ENCODE data around the gene SPAG16. TPM values are rescaled to one million over a fixed set of nuclear protein-coding genes. Genes with fewer than 3 reads are reported as not detected.

SPAG16 gene
- total and polyA plus RNA-seq, 5 donors = 19.9 to 28.7 (median 23.2) TPM

DNA sequence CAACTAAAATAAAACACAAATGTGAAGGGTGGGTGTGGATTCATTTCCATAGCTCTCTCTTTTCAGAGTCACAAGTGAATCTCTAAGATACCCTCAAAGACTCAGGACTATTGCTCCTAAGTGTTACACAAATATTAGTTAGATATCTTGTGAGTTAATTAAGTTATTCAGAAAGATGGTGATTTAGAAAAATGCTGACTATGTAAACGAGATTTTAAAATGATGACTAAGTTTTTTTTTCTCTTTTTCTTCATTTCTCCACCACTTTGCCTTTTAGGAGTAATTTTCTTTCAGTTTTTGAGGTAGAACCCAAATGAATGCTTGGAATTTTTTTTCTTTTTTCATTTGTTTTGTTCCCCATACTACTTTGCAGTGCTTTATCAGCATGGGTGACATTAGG is 479.7 kb downstream of the SPAG16 start:
- intact Hi-C loops (cut with DNase I) = no loop called here
- no peak overlapping the region for H3K27ac ChIP-seq (ENCODE audit: low read length)
- 46% methylated on average over 1 of the region's 1 CpG for WGBS
- DNase-seq = no peak
- no peak overlapping the region for H3K4me3 ChIP-seq (ENCODE audit: low read length)
- H3K27me3 ChIP-seq (ENCODE audit: control insufficient read depth, insufficient read depth) = no peaks in the 10 kb centered on the region
- no peaks in the 10 kb centered on the region for H3K4me1 ChIP-seq (ENCODE audit: control insufficient read depth, insufficient read depth, low read length)
- no peak for ATAC-seq
- no peaks in the 10 kb centered on the region for H3K9me3 ChIP-seq (ENCODE audit: control insufficient read depth, low read length)

DNA sequence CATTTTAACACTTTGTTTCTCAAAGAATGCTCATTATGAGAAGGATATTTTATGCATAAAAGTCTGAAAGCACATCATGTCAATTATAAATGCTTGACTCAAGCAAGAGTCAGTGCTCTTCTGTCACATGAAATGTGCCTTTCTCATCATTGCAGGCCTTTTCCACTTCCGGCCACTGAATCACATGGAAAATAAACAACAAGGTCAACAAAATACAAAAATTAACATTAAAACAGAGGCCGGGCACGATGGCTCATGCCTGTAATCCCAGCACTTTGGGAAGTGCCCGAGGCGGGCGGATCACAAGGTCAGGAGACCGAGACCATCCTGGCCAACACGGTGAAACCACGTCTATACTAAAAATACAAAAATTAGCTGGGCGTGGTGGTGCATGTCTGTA is 480.6 kb downstream of the SPAG16 start:
- 90% methylated on average over 10 of the region's 10 CpGs for WGBS
- no peak overlapping the region for H3K4me3 ChIP-seq (ENCODE audit: low read length)
- ATAC-seq = no peak
- H3K27ac ChIP-seq (ENCODE audit: low read length) = no peak overlapping the region
- no peak for DNase-seq
- no peaks in the 10 kb centered on the region for H3K4me1 ChIP-seq (ENCODE audit: control insufficient read depth, insufficient read depth, low read length)
- H3K27me3 ChIP-seq (ENCODE audit: control insufficient read depth, insufficient read depth) = no peaks in the 10 kb centered on the region
- no peaks in the 10 kb centered on the region for H3K9me3 ChIP-seq (ENCODE audit: control insufficient read depth, low read length)
- intact Hi-C loops (cut with DNase I) = no loop called here

DNA sequence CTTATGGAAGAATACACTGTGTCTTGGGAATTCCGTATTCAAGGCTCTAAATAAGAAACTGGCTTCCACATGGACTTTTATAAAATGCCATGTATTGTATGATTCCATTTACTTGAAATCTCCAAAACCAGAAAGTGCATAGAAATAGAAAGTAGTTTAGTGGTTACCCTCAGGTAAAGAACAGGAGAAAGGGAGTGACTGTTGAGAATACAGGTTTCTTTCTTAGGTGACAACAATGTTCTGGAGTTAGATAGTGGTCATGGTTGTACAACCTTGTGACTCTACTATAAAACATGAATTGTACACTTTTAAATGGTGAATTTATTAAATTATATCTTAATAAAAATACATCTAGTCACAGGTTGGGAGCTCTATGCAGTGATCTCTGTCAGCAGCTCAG is 481.8 kb downstream of the SPAG16 start:
- DNase-seq = no peak
- Histone ChIP-seq H3K27me3 (ENCODE audit: control insufficient read depth, insufficient read depth) (no peaks in the 10 kb centered on the region), H3K4me3 (ENCODE audit: low read length) (no peak overlapping the region), H3K4me1 (ENCODE audit: control insufficient read depth, insufficient read depth, low read length) (no peaks in the 10 kb centered on the region), H3K9me3 (ENCODE audit: control insufficient read depth, low read length) (no peaks in the 10 kb centered on the region), H3K27ac (ENCODE audit: low read length) (no peak overlapping the region)
- intact Hi-C loops (cut with DNase I) = no loop called here
- 81% methylated on average over 1 of the region's 1 CpG for WGBS
- ATAC-seq = no peak

DNA sequence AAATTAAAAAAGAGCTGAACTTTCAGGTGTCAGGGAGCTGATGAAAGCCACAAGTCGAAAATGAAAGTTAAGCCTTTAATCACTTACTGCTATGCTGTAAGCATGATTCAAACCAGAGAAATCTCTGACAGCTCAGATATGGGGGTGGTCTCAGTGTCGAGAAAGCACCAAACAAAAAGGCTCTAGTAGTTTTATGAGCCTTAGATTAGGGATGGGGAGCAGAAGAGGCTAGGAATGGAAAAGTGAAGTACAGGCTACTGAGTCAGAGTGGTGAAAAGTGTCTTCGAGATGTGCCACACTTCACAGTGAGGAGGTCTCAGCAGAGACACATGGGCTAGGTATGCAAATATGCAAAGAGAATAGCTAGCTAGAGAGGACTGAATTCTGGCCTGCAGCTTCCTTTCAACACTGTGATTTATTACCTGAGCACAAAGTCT is 482.2 kb downstream of the SPAG16 start:
- Histone ChIP-seq H3K4me3 (ENCODE audit: low read length) (no peak overlapping the region), H3K4me1 (ENCODE audit: control insufficient read depth, insufficient read depth, low read length) (no peaks in the 10 kb centered on the region), H3K27me3 (ENCODE audit: control insufficient read depth, insufficient read depth) (no peaks in the 10 kb centered on the region), H3K27ac (ENCODE audit: low read length) (no peak overlapping the region), H3K9me3 (ENCODE audit: control insufficient read depth, low read length) (no peaks in the 10 kb centered on the region)
- no peak for ATAC-seq
- WGBS = 11% methylated on average over 3 of the region's 3 CpGs
- DNase-seq = no peak
- intact Hi-C loops (cut with DNase I) = no loop called here

DNA sequence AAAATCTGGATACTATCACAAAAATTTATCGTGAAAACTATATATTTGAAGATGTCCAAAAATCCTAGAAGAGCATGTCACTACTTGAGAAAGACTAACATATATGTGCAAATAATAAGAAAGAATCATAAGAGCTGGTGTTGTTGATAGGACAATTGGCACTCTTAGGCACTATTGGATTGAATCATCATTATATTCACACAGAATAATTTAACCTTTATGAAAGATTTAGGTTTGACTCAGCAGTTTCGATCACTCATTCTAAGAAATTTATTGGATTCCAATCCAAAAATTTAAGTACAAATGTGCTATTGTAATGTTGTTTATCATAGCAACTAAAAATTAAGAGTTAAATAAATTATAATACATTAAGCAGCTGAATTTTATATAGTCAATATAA is 503.6 kb downstream of the SPAG16 start:
- WGBS = 85% methylated on average over 2 of the region's 2 CpGs
- no peaks in the 10 kb centered on the region for H3K9me3 ChIP-seq (ENCODE audit: control insufficient read depth, low read length)
- H3K4me3 ChIP-seq (ENCODE audit: low read length) = no peak overlapping the region
- ATAC-seq (no peak), DNase-seq (no peak)
- no peak overlapping the region for H3K27ac ChIP-seq (ENCODE audit: low read length)
- H3K4me1 ChIP-seq (ENCODE audit: control insufficient read depth, insufficient read depth, low read length) = no peaks in the 10 kb centered on the region
- intact Hi-C loops (cut with DNase I) = no loop called here
- no peaks in the 10 kb centered on the region for H3K27me3 ChIP-seq (ENCODE audit: control insufficient read depth, insufficient read depth)

DNA sequence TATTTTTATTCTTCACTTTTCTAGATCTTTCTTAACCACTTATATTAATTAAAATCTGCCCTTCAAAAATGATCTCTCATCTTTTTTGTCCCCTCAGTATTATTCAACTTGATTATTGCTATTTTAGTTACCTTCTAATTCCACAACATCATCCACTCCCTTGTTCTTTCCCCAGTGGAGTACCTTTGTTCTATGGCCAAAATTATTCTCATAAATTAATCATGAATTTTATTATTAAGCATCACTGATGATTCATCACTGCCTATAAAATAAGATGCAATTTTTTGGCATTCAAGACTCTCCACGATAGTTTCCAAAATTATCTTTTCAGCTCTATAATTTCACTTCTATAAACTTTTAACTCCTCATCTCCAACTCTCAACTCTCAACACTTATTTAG is 505.7 kb downstream of the SPAG16 start:
- intact Hi-C loops (cut with DNase I) = no loop called here
- Histone ChIP-seq H3K27me3 (ENCODE audit: control insufficient read depth, insufficient read depth) (no peaks in the 10 kb centered on the region), H3K9me3 (ENCODE audit: control insufficient read depth, low read length) (no peaks in the 10 kb centered on the region), H3K4me3 (ENCODE audit: low read length) (no peak overlapping the region), H3K4me1 (ENCODE audit: control insufficient read depth, insufficient read depth, low read length) (no peaks in the 10 kb centered on the region), H3K27ac (ENCODE audit: low read length) (no peak overlapping the region)
- ATAC-seq (no peak), DNase-seq (no peak)
- 61% methylated on average over 1 of the region's 1 CpG for WGBS

DNA sequence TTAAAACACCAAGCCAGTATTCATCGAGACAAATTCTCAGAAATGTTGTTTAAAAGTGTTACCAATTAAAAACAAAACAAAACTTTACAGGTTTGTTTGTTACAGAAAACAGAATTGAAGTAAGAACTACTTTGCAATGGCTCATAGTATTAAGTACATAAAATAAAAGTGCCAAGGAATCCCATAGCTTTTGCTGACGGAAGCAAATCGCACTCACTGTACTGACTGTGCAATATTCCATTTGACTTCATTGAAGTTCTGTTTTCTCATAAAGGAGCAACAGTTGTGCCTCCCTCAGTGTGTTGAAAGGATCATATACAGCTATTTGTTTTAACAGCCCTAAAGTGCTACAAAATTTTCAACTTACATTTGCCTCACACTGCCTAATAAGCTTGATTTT is 507.8 kb downstream of the SPAG16 start:
- H3K9me3 ChIP-seq (ENCODE audit: control insufficient read depth, low read length) = no peaks in the 10 kb centered on the region
- no peak overlapping the region for H3K27ac ChIP-seq (ENCODE audit: low read length)
- H3K27me3 ChIP-seq (ENCODE audit: control insufficient read depth, insufficient read depth) = no peaks in the 10 kb centered on the region
- intact Hi-C loops (cut with DNase I) = no loop called here
- DNase-seq (no peak), ATAC-seq (no peak)
- H3K4me3 ChIP-seq (ENCODE audit: low read length) = no peak overlapping the region
- no peaks in the 10 kb centered on the region for H3K4me1 ChIP-seq (ENCODE audit: control insufficient read depth, insufficient read depth, low read length)
- 94% methylated on average over 3 of the region's 3 CpGs for WGBS

DNA sequence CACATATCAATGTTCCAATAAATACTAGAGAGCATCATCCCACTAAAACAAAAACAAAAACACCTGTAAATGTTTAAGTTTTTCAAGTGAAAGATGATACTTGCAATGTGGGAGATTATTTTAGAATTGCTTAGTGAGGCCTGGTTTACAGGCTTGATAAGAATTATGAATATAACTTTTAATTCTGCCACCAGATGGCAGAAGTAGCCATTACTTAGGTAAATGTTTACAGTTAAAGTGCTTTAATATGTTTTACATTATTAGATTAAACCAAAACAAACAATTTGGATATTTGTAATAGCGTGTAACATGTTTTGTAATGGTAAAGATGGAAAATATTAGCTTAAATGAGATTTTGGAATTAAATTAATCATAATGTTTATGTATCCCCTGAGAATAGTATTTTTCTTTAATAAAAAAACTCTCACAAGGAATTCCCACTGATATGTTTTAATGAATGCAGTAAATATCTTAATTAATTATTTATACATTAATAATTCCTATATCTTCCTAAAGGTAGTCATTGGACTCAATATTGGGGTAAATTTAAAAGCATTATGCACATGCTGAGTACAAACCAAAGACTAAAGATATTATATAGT is 522.0 kb downstream of the SPAG16 start:
- H3K27ac ChIP-seq (ENCODE audit: low read length) = no peak overlapping the region
- ATAC-seq (no peak), DNase-seq (no peak)
- 30% methylated on average over 1 of the region's 1 CpG for WGBS
- H3K27me3 ChIP-seq (ENCODE audit: control insufficient read depth, insufficient read depth) = no peaks in the 10 kb centered on the region
- no peaks in the 10 kb centered on the region for H3K4me1 ChIP-seq (ENCODE audit: control insufficient read depth, insufficient read depth, low read length)
- no peak overlapping the region for H3K4me3 ChIP-seq (ENCODE audit: low read length)
- intact Hi-C loops (cut with DNase I) = loop anchor here in 1 of 4 donors (5.0 kb wide), 1 partner anchor 1196 kb away; no protein-coding TSS in a partner anchor
- no peaks in the 10 kb centered on the region for H3K9me3 ChIP-seq (ENCODE audit: control insufficient read depth, low read length)

DNA sequence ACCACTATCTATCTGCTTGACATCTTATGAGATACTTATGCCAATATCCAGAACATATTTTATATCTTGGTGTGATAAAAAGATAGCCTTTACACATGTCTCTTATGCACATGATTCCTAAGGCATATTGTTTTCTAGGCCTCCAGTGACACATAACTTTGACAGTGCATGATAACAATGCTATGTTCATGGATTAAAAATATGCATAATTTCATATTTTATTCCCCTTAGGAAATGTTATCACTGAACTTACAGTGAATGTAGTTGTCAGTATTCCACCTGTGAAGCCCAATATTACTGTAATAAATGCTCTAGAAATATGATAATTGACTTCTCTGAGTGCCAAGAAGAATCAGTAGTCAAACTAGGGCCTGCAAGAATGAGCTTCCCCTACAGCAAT is 532.3 kb downstream of the SPAG16 start:
- Histone ChIP-seq H3K27ac (ENCODE audit: low read length) (no peak overlapping the region), H3K4me1 (ENCODE audit: control insufficient read depth, insufficient read depth, low read length) (no peaks in the 10 kb centered on the region), H3K9me3 (ENCODE audit: control insufficient read depth, low read length) (no peaks in the 10 kb centered on the region), H3K27me3 (ENCODE audit: control insufficient read depth, insufficient read depth) (no peaks in the 10 kb centered on the region), H3K4me3 (ENCODE audit: low read length) (no peak overlapping the region)
- ATAC-seq (no peak), DNase-seq (no peak)
- intact Hi-C loops (cut with DNase I) = no loop called here

DNA sequence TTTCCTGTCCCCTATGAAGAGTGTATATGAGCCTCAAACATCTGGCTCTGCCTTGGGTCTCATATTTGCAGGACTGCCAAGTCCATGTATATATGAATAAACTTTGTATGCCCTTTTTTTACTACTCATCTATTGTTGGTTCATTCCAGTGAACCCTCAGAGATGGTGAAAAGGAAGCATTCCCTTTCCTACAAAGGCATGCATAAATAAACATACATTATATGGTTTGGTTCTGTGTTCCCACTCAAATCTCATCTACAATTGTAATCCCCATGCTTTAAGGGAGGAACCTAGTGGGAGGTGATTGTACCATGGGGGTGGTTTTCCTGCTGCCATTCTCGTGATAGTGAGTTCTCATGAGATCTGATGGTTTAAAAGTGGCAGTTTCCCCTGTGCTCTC is 534.2 kb downstream of the SPAG16 start:
- no peak for ATAC-seq
- DNase-seq = no peak
- H3K9me3 ChIP-seq (ENCODE audit: control insufficient read depth, low read length) = no peaks in the 10 kb centered on the region
- intact Hi-C loops (cut with DNase I) = no loop called here
- no peak overlapping the region for H3K4me3 ChIP-seq (ENCODE audit: low read length)
- no peak overlapping the region for H3K27ac ChIP-seq (ENCODE audit: low read length)
- H3K4me1 ChIP-seq (ENCODE audit: control insufficient read depth, insufficient read depth, low read length) = no peaks in the 10 kb centered on the region
- H3K27me3 ChIP-seq (ENCODE audit: control insufficient read depth, insufficient read depth) = no peaks in the 10 kb centered on the region
- WGBS = 45% methylated on average over 1 of the region's 1 CpG

DNA sequence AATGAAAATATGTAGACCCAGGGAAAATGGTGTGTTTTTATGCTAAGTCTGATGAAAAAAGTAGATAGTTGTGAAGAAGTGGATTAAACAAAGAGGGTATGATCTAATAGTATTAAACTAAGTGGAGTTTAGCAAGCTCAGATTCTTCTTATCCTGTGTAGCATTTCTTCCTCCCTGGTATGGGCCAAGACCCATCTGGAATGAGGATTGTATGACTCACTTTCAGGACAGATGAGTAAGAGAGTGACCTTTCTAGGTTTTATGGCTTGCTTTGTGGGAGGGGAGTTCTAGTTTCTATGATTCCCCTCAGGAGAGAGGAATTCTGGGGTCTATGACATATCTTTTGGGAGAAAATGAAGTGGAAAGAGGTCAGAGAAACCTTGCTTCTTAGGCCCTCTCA is 550.1 kb downstream of the SPAG16 start:
- intact Hi-C loops (cut with DNase I) = no loop called here
- no peak for DNase-seq
- ATAC-seq = peak in 1 of 2 donors; percentile 83
- Histone ChIP-seq H3K9me3 (ENCODE audit: control insufficient read depth, low read length) (no peaks in the 10 kb centered on the region), H3K4me3 (ENCODE audit: low read length) (no peak overlapping the region), H3K27me3 (ENCODE audit: control insufficient read depth, insufficient read depth) (no peaks in the 10 kb centered on the region), H3K27ac (ENCODE audit: low read length) (no peak overlapping the region), H3K4me1 (ENCODE audit: control insufficient read depth, insufficient read depth, low read length) (no peaks in the 10 kb centered on the region)

DNA sequence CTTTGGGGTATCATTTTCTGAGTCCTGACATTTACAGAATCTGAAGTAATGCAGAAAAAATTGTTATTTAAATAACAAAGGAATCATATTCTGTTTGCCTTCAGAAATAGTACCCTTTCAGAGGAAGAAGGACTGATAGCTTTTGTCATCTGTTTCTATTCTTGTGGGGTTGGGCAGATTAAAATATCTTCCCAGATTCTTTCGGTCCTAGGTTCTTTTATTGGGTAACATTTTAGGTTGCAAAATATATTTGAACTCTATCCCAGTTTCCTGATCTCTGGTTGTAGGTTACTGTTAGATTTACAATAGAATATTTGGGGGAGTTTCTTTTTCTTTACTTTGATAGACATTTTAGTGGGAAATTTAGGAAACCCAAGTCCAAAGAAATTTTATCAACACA is 550.5 kb downstream of the SPAG16 start:
- Histone ChIP-seq H3K27me3 (ENCODE audit: control insufficient read depth, insufficient read depth) (no peaks in the 10 kb centered on the region), H3K4me1 (ENCODE audit: control insufficient read depth, insufficient read depth, low read length) (no peaks in the 10 kb centered on the region), H3K9me3 (ENCODE audit: control insufficient read depth, low read length) (no peaks in the 10 kb centered on the region), H3K4me3 (ENCODE audit: low read length) (no peak overlapping the region), H3K27ac (ENCODE audit: low read length) (no peak overlapping the region)
- intact Hi-C loops (cut with DNase I) = no loop called here
- ATAC-seq (peak in 1 of 2 donors; percentile 32), DNase-seq (no peak)
- 43% methylated on average over 1 of the region's 1 CpG for WGBS

Measured in right cardiac atrium (tissue), 5 donors.